Sigmoid colon (tissue), 7 donors: ENCODE measurements around the gene SLC24A1. TPM values are rescaled to one million over a fixed set of nuclear protein-coding genes. Genes with fewer than 3 reads are reported as not detected.

Experiments
- DNase-seq: peaks from one replicate; pipeline ENCODE4 v3.0.0-alpha.2; 2019
- H3K27ac ChIP-seq, 4 donors: fragments of 200-600 bp; sonication (generic); one replicate each; pipeline ENCODE4 v1.5.1; 2016 to 2019; ENCODE audit warnings: mild to moderate bottlenecking in 1 of 4
- H3K27me3 ChIP-seq, 3 donors: fragments of 200-600 bp; sonication (generic); one replicate each; pipeline ENCODE4 v1.5.1; 2019; ENCODE audit warnings: mild to moderate bottlenecking in 1 of 3
- H3K36me3 ChIP-seq, 4 donors: fragments of 200-600 bp; sonication (generic); one replicate each; pipeline ENCODE4 v1.5.1; 2016 to 2019
- H3K4me1 ChIP-seq, 4 donors: fragments of 200-600 bp; sonication (generic); one replicate each; pipeline ENCODE4 v1.5.1; 2017 to 2019
- H3K4me3 ChIP-seq, 4 donors: fragments of 200-600 bp; sonication (generic); one replicate each; pipeline ENCODE4 v1.5.1; 2017 to 2019; ENCODE audit warnings: mild to moderate bottlenecking in 2 of 4, moderate library complexity in 1 of 4
- H3K9me3 ChIP-seq, 4 donors: fragments of 200-600 bp in 3 of 4; sonication (generic) in 3 of 4; one replicate each; pipeline versions ENCODE4 v1.5.1 to v1.6.1; 2013 to 2019
- EP300 ChIP-seq, 4 donors: sonication (generic); formaldehyde crosslinking; IDR thresholded peaks; one replicate each; pipeline ENCODE4 v1.6.1; 2017; ENCODE audit warnings: antibody characterized with exemption in 4 of 4
- POLR2A ChIP-seq, 2 donors: fragments of 450-650 bp; IDR thresholded peaks; one replicate each; pipeline ENCODE4 v1.6.1; 2016; ENCODE audit warnings: antibody characterized with exemption in 2 of 2, mild to moderate bottlenecking in 2 of 2, moderate library complexity in 2 of 2
- POLR2AphosphoS5 ChIP-seq, 4 donors: sonication (generic); formaldehyde crosslinking; IDR thresholded peaks; one replicate each; pipeline ENCODE4 v1.6.1; 2017; ENCODE audit warnings: antibody characterized with exemption in 4 of 4
- WGBS, 2 donors: extraction: QIAGEN DNeasy Blood & Tissue Kit; methylation state at CpG; one replicate each; pipeline ENCODE4 v1.1.7; 2013; 5-methylcytosine and 5-hydroxymethylcytosine counted together
- intact Hi-C: fragments of 100-400 bp; cut with DNase I; formaldehyde crosslinking; loops from one replicate; pipeline ENCODE4 v1.15.1; 2023
- polyA plus RNA-seq, 3 donors: library from polyadenylated mRNA; stranded (reverse); fragments of 200-250 nt; gene quantifications; one replicate each; pipeline ENCODE4 v1.2.3, GENCODE V29; 2013
- total RNA-seq, 4 donors: library from RNA; depleted of rRNA; stranded (reverse); fragments of >200 nt; gene quantifications; one replicate each; pipeline ENCODE4 v1.1.0, GENCODE V29; 2016
- TF ChIP-seq, protein P1 (sequence below), 4 experiments: fragments of 450-650 bp in 3 of 4; fragments of 200-600 bp in 1 of 4; IDR thresholded peaks; one replicate each; pipeline ENCODE4 v1.5.1; 2016 to 2019; ENCODE audit warnings: antibody characterized with exemption in 4 of 4, mild to moderate bottlenecking in 3 of 4, moderate library complexity in 2 of 4
- donor health status: healthy with polysubstance abuse.
- donor health status: Bipolar disorder and iron deficiency.
- donor health status: healthy.

SLC24A1 gene
- total and polyA plus RNA-seq, 7 donors = 3.3 to 6.0 (median 4.2) TPM

DNA sequence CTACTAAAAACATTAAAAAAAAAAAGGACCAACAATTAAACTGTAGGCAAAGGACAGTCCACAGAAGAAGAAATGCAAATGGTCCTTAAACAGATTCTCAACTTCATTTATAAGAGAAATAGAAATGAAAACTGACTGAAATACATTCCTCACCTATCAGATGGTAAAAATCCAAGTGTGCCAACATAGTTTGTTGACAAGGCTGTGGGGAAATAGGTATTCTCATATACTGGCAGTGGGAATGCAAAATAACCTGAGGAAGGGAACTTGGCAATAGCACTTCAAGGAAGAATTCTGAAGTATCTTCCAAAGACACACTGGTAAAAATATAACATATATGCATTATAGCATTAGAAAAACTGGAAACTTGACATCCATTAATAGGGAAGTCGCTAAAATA is 53.8 kb downstream of the SLC24A1 start:
- TF ChIP-seq POLR2A (IDR thresholded peaks at IDR 0.05) = no peak
- no peak for TF ChIP-seq EP300 (IDR thresholded peaks at IDR 0.05)
- no peak for TF ChIP-seq POLR2AphosphoS5 (IDR thresholded peaks at IDR 0.05)
- TF ChIP-seq, protein P1, sequence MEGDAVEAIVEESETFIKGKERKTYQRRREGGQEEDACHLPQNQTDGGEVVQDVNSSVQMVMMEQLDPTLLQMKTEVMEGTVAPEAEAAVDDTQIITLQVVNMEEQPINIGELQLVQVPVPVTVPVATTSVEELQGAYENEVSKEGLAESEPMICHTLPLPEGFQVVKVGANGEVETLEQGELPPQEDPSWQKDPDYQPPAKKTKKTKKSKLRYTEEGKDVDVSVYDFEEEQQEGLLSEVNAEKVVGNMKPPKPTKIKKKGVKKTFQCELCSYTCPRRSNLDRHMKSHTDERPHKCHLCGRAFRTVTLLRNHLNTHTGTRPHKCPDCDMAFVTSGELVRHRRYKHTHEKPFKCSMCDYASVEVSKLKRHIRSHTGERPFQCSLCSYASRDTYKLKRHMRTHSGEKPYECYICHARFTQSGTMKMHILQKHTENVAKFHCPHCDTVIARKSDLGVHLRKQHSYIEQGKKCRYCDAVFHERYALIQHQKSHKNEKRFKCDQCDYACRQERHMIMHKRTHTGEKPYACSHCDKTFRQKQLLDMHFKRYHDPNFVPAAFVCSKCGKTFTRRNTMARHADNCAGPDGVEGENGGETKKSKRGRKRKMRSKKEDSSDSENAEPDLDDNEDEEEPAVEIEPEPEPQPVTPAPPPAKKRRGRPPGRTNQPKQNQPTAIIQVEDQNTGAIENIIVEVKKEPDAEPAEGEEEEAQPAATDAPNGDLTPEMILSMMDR (IDR thresholded peaks at IDR 0.05) = no peak
- Histone ChIP-seq H3K36me3 (peaks cover 0 to 61% (median 8%) of the 10 kb centered on the region in 4 donors), H3K4me3 (no peak overlapping the region), H3K27me3 (no peaks in the 10 kb centered on the region), H3K4me1 (no peaks in the 10 kb centered on the region), H3K27ac (no peak overlapping the region), H3K9me3 (no peaks in the 10 kb centered on the region)
- intact Hi-C loops = no loop called here
- WGBS, 2 donors = 83 to 91% methylated on average over 1 of the region's 1 CpG
- no peak for DNase-seq

DNA sequence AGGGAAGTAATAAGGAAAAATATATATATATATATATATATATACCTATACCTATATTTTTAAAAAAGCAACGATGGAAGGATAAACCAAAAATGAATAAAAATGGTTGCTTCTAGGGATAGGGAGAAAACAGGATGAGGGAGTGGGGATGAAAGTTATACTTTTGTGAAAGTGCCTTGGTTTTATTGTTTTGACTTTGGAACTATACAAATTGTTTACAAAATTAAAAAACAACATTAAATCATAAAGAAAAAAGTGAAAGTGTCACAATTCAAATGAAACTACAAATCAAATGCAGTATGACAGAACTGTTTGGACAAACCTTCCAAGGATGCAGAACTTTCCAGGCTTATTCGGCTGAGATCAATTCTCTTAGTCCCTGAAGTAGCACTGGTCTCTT is 54.4 kb downstream of the SLC24A1 start:
- no peaks in the 10 kb centered on the region for H3K4me1 ChIP-seq
- 89 to 93% methylated on average over 2 of the region's 2 CpGs for WGBS, 2 donors
- no peak overlapping the region for H3K4me3 ChIP-seq

DNA sequence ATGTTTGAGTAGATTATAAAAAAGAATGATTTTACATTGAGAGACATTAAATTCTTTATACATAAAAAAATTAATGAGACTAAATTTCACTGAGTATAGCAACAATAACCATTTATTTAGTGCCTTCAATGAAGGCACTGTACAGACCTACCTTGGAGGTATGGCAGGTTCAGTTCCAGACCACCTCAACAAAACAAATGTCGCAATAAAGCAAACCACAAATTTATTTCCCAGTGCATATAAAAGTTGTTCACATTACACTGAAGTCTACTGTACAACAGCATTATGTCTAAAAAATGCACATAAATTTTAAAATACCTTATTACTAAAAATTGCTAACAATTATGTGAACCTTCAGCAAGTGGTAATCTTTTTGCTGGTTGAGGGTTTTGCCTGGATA is 58.8 kb downstream of the SLC24A1 start:
- Histone ChIP-seq H3K27me3 (no peaks in the 10 kb centered on the region), H3K36me3 (peaks cover 0 to 11% (median 0%) of the 10 kb centered on the region in 4 donors), H3K4me1 (no peaks in the 10 kb centered on the region), H3K27ac (no peak overlapping the region), H3K4me3 (no peak overlapping the region), H3K9me3 (no peaks in the 10 kb centered on the region)
- DNase-seq = no peak
- 97% methylated on average over 1 of the region's 1 CpG for WGBS, 2 donors
- intact Hi-C loops = no loop called here
- TF ChIP-seq EP300 (IDR thresholded peaks at IDR 0.05) (no peak), POLR2AphosphoS5 (IDR thresholded peaks at IDR 0.05) (no peak), POLR2A (IDR thresholded peaks at IDR 0.05) (no peak)
- TF ChIP-seq, protein P1 (IDR thresholded peaks at IDR 0.05) = no peak

More for the DNA sequence above, 54.4 kb downstream of the SLC24A1 start:
- TF ChIP-seq, protein P1 (IDR thresholded peaks at IDR 0.05) = no peak
- TF ChIP-seq POLR2A (IDR thresholded peaks at IDR 0.05) (no peak), EP300 (IDR thresholded peaks at IDR 0.05) (no peak), POLR2AphosphoS5 (IDR thresholded peaks at IDR 0.05) (no peak)
- Histone ChIP-seq H3K9me3 (no peaks in the 10 kb centered on the region), H3K27me3 (no peaks in the 10 kb centered on the region), H3K27ac (no peak overlapping the region), H3K36me3 (peaks cover 0 to 55% (median 6%) of the 10 kb centered on the region in 4 donors)
- no peak for DNase-seq
- intact Hi-C loops = no loop called here

DNA sequence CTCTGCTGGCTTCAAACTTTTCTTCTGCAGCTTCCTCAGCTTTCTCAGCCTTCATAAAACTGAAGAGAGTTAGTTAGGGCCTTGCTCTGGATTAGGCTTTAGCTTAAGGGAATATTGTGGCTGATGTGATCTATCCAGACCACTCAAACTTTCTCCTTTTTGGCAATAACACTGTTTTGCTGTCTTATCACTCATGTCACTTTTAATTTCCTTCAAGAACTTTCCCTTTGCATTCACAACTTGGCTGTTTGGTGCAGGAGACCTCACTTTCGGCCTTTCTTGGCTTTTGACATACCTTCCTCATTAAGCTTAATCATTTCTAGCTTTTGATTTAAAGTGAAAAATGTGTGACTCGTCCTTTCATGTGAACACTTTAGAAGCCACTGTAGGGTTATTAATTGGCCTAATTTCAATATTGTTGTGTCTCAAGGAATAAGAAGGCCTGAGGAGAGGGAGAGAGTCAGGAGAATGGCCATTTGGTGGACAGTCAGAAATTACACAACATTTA is 60.7 kb downstream of the SLC24A1 start:
- no peak for DNase-seq
- intact Hi-C loops = no loop called here
- H3K27ac ChIP-seq = no peak overlapping the region
- WGBS, 2 donors = 86 to 91% methylated on average over 2 of the region's 2 CpGs
- H3K4me3 ChIP-seq = no peak overlapping the region
- no peaks in the 10 kb centered on the region for H3K36me3 ChIP-seq
- no peaks in the 10 kb centered on the region for H3K4me1 ChIP-seq
- no peaks in the 10 kb centered on the region for H3K9me3 ChIP-seq
- TF ChIP-seq, protein P1 (IDR thresholded peaks at IDR 0.05) = no peak
- TF ChIP-seq POLR2AphosphoS5 (IDR thresholded peaks at IDR 0.05) = no peak
- TF ChIP-seq EP300 (IDR thresholded peaks at IDR 0.05) = no peak
- no peak for TF ChIP-seq POLR2A (IDR thresholded peaks at IDR 0.05)
- H3K27me3 ChIP-seq = no peaks in the 10 kb centered on the region

DNA sequence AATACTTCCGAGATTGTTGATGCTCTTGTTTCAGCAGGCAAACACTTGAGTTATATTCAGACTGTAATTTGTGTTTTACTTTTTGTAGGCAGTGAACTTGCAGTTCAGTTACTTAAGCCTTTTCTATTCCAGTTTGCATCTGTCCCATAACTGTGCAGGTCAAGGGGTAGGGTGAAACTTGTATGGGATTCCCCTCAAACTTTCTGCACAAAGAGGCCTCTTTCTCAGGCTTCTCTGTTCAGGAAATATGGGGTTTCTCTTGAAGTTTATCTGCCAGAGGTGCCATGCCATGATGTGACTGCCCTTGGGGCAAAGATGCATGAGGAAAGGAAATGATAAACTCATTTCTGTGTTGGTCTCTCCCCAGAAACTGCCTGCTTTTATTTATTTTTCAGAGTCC is 66.7 kb downstream of the SLC24A1 start:
- H3K4me1 ChIP-seq = no peaks in the 10 kb centered on the region
- no peak overlapping the region for H3K4me3 ChIP-seq
- H3K27ac ChIP-seq = no peak overlapping the region
- H3K9me3 ChIP-seq = no peaks in the 10 kb centered on the region
- no peak for DNase-seq
- peaks cover 8 to 47% (median 16%) of the 10 kb centered on the region in 4 donors for H3K36me3 ChIP-seq
- 93 to 97% methylated on average over 1 of the region's 1 CpG for WGBS, 2 donors
- no peaks in the 10 kb centered on the region for H3K27me3 ChIP-seq
- TF ChIP-seq POLR2A (IDR thresholded peaks at IDR 0.05) = no peak
- no peak for TF ChIP-seq POLR2AphosphoS5 (IDR thresholded peaks at IDR 0.05)
- no peak for TF ChIP-seq EP300 (IDR thresholded peaks at IDR 0.05)
- TF ChIP-seq, protein P1 (IDR thresholded peaks at IDR 0.05) = no peak
- intact Hi-C loops = no loop called here
